ENCODE data around the gene OCA2. TPM values are rescaled to one million over a fixed set of nuclear protein-coding genes. Genes with fewer than 3 reads are reported as not detected.

OCA2 gene
- total RNA-seq, 3 donors from 2014 or later (not counting 1 experiment from before 2014, with no cell fraction given) = 0.35 to 1.5 (median 0.56) TPM

DNA sequence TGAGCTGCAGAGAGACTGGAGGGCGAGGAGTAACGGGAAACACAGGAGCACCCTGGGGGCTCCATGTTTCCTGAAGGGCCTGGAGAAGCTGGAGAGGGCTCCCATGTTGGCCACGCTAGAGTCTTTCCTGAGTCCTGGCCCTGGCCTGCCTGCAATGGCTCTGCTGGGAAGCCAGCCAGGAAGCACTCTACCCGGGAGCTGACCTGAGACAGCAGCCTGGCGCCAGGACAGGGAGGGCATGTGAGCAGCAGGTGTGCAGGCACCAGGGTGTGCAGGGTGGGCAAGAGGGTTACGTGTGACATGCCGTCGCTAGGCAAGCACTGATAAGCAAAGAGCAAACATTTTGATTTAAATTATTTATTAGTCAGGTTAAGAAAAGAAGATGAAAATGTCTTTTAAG lies 301.4 kb downstream of the OCA2 start:
- Histone ChIP-seq H3K27ac (ENCODE audit: low read length) (no peak overlapping the region), H3K4me3 (ENCODE audit: low read length) (no peak overlapping the region), H3K36me3 (ENCODE audit: control insufficient read depth, insufficient read depth, low read length) (no peaks in the 10 kb centered on the region), H3K9me3 (ENCODE audit: control insufficient read depth, insufficient read depth, low read length) (peaks cover 7% of the 10 kb centered on the region), H3K27me3 (ENCODE audit: control insufficient read depth, insufficient read depth, low read length) (no peaks in the 10 kb centered on the region), H3K4me1 (ENCODE audit: control insufficient read depth, insufficient read depth, low read length) (no peaks in the 10 kb centered on the region)
- WGBS (ENCODE audit: insufficient coverage) = 94% methylated on average over 8 of the region's 8 CpGs
- ATAC-seq = no peak
- TF ChIP-seq, protein P1, sequence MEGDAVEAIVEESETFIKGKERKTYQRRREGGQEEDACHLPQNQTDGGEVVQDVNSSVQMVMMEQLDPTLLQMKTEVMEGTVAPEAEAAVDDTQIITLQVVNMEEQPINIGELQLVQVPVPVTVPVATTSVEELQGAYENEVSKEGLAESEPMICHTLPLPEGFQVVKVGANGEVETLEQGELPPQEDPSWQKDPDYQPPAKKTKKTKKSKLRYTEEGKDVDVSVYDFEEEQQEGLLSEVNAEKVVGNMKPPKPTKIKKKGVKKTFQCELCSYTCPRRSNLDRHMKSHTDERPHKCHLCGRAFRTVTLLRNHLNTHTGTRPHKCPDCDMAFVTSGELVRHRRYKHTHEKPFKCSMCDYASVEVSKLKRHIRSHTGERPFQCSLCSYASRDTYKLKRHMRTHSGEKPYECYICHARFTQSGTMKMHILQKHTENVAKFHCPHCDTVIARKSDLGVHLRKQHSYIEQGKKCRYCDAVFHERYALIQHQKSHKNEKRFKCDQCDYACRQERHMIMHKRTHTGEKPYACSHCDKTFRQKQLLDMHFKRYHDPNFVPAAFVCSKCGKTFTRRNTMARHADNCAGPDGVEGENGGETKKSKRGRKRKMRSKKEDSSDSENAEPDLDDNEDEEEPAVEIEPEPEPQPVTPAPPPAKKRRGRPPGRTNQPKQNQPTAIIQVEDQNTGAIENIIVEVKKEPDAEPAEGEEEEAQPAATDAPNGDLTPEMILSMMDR (IDR thresholded peaks at IDR 0.05) = no peak
- no peaks in the 10 kb centered on the region for H3K27me3 Mint-ChIP-seq (ENCODE audit: low read depth in 2 of 2)
- no peaks in the 10 kb centered on the region for H3K4me1 Mint-ChIP-seq
- no peak for DNase-seq
- H3K36me3 Mint-ChIP-seq = no peaks in the 10 kb centered on the region
- no peak overlapping the region for H3K4me3 Mint-ChIP-seq
- intact Hi-C loops (cut with micrococcal nuclease) = no loop called here
- H3K9me3 Mint-ChIP-seq = peaks cover 2 to 11% of the 10 kb centered on the region in 2 donors
- no peak overlapping the region for H3K27ac Mint-ChIP-seq

DNA sequence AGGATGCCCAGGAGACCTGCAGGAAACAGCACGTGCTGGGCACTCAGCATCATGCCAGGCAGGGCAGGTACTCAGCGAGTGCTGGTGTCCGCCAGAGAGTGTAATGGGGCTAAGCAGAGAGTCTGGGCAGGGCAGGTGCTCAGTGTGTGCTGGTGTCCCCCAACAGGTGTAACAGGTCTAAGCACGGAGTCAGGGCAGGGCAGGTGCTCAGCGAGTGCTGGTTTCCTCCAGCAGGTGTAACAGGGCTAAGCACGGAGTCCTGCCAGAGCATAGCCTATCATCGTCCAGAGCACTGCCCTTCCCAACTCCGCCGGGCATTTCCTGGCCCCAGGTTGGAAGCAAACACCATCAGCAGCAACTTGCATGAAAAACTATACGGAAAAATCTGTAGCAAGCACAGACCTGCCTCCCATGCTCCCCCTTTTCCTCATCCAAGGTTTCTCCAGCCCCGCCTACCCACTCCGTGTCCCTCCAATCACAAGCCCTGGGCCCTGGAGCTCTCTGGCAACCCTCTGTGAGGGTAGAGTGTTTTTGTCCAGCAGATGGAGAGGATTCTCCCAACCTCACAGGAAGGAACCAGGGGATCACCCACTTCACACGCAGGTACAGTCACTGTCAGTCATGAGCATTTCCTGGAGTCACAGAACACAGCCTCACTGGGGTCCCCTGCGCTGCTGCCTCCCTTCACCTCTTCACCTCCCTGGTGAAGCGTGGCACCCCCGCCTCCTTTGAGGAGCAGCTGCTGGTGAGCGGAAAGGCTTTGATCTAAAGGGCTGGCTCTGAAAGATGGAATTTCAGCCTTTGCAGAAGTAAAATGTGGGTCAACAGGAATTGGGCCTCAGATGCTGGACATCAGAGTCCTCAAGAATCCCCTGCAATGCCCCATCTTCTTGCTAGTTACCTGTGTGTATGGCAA lies 302.5 kb downstream of the OCA2 start:
- Histone ChIP-seq H3K4me3 (ENCODE audit: low read length) (no peak overlapping the region), H3K4me1 (ENCODE audit: control insufficient read depth, insufficient read depth, low read length) (no peaks in the 10 kb centered on the region), H3K27ac (ENCODE audit: low read length) (no peak overlapping the region), H3K36me3 (ENCODE audit: control insufficient read depth, insufficient read depth, low read length) (no peaks in the 10 kb centered on the region), H3K9me3 (ENCODE audit: control insufficient read depth, insufficient read depth, low read length) (peaks cover 7% of the 10 kb centered on the region), H3K27me3 (ENCODE audit: control insufficient read depth, insufficient read depth, low read length) (no peaks in the 10 kb centered on the region)
- H3K27ac Mint-ChIP-seq = no peak overlapping the region
- peaks cover 2 to 17% of the 10 kb centered on the region in 2 donors for H3K9me3 Mint-ChIP-seq
- no peaks in the 10 kb centered on the region for H3K36me3 Mint-ChIP-seq
- DNase-seq = no peak
- H3K27me3 Mint-ChIP-seq (ENCODE audit: low read depth in 2 of 2) = no peaks in the 10 kb centered on the region
- ATAC-seq = no peak
- H3K4me3 Mint-ChIP-seq = no peak overlapping the region
- TF ChIP-seq, protein P1 (IDR thresholded peaks at IDR 0.05) = no peak
- WGBS (ENCODE audit: insufficient coverage) = 75% methylated on average over 15 of the region's 17 CpGs
- intact Hi-C loops (cut with micrococcal nuclease) = no loop called here
- H3K4me1 Mint-ChIP-seq = no peaks in the 10 kb centered on the region

DNA sequence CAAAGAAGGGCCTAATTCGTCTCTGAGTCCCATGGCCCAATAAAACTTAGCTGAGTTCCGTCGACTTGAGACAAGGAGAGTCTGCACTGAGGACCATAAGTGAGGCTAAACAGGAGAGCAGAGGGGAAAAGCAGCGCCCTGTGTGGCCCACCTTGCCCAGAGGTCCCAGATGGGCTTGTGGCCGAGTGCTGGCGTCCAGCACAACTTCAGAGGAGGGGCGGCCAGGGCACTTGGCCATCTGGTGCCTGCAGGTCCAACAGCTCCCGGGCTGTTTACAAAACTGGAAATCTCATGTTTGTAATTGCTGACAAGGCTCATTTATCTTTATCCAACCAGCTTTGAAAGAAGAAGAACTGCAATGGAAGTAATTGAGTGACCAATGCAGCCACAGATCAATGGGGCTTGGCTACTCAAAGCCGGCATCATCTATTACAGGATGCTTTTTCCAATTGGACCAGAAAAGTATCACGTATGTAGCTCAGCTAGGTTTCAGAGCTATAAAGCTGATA lies 306.3 kb downstream of the OCA2 start:
- no peak for ATAC-seq
- H3K27me3 Mint-ChIP-seq (ENCODE audit: low read depth in 2 of 2) = peaks cover 0 to 3% of the 10 kb centered on the region in 2 donors
- Histone ChIP-seq H3K27ac (ENCODE audit: low read length) (no peak overlapping the region), H3K4me1 (ENCODE audit: control insufficient read depth, insufficient read depth, low read length) (no peaks in the 10 kb centered on the region), H3K27me3 (ENCODE audit: control insufficient read depth, insufficient read depth, low read length) (no peaks in the 10 kb centered on the region), H3K4me3 (ENCODE audit: low read length) (no peak overlapping the region), H3K36me3 (ENCODE audit: control insufficient read depth, insufficient read depth, low read length) (no peaks in the 10 kb centered on the region), H3K9me3 (ENCODE audit: control insufficient read depth, insufficient read depth, low read length) (peaks cover 5% of the 10 kb centered on the region)
- H3K4me3 Mint-ChIP-seq = no peak overlapping the region
- H3K36me3 Mint-ChIP-seq = no peaks in the 10 kb centered on the region
- TF ChIP-seq, protein P1 (IDR thresholded peaks at IDR 0.05) = no peak
- DNase-seq = no peak
- intact Hi-C loops (cut with micrococcal nuclease) = no loop called here
- 73% methylated on average over 10 of the region's 10 CpGs for WGBS (ENCODE audit: insufficient coverage)
- no peak overlapping the region for H3K27ac Mint-ChIP-seq
- H3K4me1 Mint-ChIP-seq = no peaks in the 10 kb centered on the region
- peaks cover 0 to 12% of the 10 kb centered on the region in 2 donors for H3K9me3 Mint-ChIP-seq
